ENCODE results near the gene XAB2.

DNA sequence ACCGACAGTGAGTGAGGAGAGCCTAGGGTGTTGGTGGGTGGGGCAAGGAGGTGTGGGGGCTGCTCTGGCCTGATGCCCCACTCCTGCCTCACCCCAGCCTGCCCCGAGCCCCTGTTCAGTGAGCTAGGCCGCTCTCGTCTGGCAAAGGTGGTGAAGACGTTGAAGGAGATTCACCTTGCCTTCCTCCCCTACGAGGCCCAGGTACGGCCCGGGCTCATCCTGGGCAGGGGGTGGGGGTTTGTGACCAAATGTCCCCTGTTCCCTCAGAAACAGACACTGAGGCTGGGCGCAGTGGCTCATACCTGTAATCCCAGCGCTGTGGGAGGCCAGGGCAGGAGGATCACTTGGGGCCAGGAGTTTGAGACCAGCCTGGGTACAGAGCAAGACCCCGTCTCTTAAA lies 11.5 kb upstream of the XAB2 start:
- TF ChIP-seq POLR2A (IDR thresholded peaks at IDR 0.05): no peak
- TF ChIP-seq, protein P1, sequence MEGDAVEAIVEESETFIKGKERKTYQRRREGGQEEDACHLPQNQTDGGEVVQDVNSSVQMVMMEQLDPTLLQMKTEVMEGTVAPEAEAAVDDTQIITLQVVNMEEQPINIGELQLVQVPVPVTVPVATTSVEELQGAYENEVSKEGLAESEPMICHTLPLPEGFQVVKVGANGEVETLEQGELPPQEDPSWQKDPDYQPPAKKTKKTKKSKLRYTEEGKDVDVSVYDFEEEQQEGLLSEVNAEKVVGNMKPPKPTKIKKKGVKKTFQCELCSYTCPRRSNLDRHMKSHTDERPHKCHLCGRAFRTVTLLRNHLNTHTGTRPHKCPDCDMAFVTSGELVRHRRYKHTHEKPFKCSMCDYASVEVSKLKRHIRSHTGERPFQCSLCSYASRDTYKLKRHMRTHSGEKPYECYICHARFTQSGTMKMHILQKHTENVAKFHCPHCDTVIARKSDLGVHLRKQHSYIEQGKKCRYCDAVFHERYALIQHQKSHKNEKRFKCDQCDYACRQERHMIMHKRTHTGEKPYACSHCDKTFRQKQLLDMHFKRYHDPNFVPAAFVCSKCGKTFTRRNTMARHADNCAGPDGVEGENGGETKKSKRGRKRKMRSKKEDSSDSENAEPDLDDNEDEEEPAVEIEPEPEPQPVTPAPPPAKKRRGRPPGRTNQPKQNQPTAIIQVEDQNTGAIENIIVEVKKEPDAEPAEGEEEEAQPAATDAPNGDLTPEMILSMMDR (IDR thresholded peaks at IDR 0.05): no peak

All from Peyer's patch (tissue), 4 donors.